Measurements from ENCODE around the gene TEX12.
"Not testable (repeated sequence)": the region's sequence is repeated elsewhere in the genome, so short reads cannot be mapped to it uniquely, and the experiment has no call there.

TEX12 gene

DNA sequence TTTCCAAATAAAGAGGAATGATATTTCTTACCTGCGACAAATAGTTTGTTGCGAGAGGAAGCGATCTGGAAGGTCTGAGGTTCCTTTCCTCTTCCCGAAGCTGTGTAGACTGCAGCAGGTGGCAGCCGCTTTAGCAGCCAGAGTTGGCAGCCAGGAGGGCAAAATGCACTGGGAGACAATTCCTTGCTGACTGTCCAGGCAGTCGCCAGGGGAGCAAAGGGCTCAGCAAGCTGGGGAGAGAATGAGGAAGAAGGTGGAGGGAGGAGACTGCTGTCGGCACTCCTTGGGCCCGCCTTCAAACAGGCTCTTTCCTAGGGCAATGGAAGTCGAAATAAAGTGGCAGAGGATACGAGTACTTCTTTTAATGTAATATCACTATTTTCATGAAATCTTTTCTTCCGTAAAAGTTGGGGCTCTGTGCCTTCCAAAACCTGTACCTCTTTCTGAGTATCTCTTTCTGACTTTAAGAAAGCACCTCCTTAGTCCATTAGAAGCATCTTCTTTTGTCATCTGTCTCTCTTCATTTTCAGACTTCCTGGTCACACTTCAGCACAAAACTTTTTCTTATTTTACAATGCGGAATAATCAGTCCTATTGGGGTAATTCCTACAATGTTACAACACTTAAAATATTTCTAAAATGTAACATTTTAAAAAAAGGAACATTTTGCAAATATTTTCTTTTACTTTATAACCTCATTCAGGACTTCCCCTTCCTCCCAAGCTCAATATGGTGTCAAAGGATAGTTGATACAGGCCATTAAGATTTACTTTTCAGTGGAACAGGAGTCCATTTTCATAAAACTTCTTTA lies 3.1 kb upstream of the TEX12 start, which contains the start of gene IL18:
Gene IL18 (minus strand): TSS at position 220 of the 811 bp plus-strand sequence. CDS start 9,041 bp downstream, outside the sequence.
- no peak for DNase-seq (ENCODE audit: low read depth, low spot score)
- H3K27ac ChIP-seq: peak within 1 kb of the TSS; percentile 94

DNA sequence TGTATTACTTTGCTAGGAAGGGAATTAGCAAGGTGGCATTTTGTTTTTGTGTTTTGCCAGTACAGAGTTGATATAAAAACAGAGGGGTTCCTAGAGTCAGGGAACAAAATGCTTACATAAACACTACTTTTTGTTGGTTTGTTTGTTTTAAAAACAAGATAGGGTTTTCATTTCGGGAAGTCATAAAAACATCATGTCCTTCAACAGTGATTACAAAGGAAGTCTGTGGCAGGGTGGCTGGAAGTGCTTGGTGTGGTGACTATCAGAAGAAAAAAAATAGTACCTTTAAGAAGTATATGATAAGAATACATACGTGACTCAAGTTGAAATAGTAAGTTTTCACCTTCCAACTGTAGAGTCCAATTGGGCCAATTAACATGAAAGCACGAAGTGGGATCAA lies 2.1 kb upstream of the TEX12 start:
- H3K27ac ChIP-seq: no peak overlapping the region
- DNase-seq (ENCODE audit: low read depth, low spot score): no peak

DNA sequence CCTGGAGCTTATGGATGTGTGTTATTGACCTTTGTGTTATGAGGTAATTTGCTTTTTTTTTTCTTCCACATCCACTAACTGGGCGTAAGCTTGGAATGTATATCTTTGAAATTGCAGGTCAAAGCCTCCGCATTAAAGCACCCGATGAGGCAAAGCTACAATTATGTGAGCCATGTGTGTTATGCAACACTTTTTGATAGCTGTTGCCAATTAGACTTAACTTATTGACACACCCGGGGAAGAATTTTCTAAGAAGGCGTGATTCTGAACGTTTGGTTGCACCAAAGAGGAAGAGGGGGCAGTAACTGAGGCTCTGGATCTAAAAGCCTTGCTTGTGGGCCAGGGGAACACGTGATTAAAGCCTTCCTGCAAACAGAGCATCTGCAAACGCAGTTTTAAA lies 610 bp upstream of the TEX12 start:
- no peak for DNase-seq (ENCODE audit: low read depth, low spot score)
- peak overlapping the region; percentile 5 for H3K27ac ChIP-seq

DNA sequence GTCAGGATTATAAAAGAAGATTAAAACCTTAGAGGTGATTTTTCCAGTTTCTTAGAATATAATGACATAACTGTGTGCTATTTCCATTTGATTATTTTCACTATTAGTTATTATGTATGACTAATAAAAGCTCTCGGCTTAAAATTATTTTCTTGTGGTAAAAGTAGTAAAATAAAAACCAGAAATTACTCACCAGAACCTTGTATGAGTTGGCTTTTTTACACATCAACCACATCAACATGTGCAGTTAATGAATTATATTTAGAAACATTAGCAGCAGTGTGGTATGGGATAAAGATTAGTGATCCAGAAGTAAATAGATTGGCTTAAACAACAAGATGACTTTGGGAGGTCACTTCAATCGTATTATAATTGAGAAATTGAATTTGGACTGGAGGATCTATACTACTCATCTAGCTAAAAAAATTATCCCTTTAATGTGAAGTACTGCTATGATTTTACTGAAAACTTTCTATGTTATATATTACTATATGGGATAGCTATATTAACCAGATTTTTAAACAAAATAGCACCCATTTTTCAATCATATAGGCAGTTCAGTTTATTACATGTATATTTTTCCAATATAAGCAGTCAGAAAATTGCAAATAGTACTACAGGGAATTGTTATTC lies 5.3 kb downstream of the TEX12 start:
- no peak overlapping the region for H3K27ac ChIP-seq
- DNase-seq (ENCODE audit: low read depth, low spot score): no peak

DNA sequence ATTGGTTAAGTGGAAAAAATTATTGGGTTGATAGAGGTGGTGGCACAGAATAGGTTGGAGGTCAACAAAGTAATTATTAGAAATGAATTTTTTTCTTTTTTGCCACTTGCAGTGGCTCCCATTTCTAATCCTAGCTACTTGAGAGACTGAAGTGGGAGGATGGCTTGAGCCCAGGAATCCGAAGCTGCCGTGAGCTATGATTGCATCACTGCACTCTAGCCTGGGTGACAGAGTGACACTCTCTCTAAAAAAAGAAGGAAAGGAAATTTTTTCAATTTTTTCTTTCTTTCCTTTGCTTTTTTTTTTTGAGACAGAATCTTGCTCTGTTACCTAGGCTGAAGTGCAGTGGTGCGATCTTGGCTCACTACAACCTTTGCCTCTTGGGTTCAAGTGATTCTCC lies 6.0 kb downstream of the TEX12 start:
- no peak overlapping the region for H3K27ac ChIP-seq
- DNase-seq (ENCODE audit: low read depth, low spot score): no peak

DNA sequence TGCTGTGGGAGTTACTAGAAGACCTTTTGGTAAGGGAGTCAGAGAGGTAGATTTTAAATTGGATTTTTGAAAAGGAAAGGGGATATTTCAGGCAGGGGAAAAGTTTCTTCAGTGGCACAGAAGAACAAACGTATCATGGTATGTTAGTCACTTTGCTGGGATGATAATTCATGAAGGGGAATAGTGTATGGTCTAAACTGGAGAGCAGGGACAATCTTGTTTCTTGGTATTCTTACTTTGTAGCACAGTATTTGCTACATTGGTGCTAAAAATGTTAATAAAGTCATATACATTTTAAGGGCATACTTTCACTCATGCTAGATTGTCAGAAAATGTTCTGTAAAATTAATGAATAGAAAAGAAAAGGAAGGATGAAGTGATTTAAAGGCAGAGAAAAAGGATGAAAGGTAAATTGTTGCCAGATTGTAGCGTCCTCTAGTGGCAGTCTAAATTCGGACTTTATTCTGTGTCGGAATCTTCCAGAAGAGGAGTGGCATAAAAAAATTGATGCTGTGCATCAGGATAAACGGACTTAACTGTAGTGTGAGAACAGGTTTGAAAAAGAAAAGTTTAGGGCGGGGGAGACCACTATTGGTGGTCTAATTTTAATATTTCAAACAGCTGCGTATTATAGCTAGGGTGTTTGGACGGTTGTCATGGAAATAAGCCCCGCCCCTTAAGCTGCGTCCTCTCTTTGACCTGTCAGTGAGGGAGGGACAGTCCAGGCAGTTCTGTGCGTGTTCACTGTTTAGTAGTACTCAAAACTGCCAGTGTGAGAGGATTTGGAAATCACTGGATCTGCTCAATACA lies 7.8 kb downstream of the TEX12 start, which contains the start of gene BCO2:
Gene BCO2 (plus strand): TSS at position 724 of the 810 bp plus-strand sequence. CDS start 90 bp downstream, outside the sequence.
- no peak for DNase-seq (ENCODE audit: low read depth, low spot score)
- H3K27ac ChIP-seq: no peak within 1 kb of the TSS

DNA sequence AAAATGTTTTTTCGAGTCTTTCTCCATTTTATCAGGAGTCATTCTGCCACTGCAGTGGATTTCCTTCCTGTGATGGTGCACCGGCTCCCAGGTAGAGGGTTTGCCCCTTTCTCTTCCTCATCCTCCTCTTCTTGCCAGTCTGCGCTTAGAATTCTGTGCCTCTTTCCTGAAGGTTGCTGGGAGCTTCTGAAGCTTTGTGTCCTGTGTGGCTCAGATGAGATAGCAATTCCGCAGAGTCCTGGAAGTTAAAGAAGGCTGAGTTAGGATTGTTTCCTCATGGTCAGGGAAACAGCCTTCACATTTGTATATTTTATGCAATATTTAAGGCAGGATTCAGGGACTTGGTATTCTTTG lies 8.4 kb downstream of the TEX12 start:
- no peak overlapping the region for H3K27ac ChIP-seq
- DNase-seq (ENCODE audit: low read depth, low spot score): no peak

DNA sequence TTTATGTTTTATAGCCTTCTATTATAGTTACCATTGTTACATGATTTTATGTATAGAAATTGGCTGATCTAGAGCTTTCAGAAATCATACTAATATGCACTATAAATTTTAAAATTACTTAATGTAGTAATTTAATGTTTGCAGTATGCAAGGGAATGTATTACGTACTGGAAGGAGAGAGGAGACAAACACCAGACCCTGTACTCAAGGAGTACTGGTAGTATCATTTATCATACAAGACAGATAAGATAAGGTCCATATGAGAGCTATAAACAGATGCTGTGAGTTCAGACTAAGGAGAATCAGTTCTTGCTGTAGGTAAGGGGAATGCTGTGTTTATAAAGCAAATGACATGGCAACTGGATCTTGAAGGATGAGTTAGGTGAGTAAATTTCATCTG lies 8.9 kb downstream of the TEX12 start:
- no peak for DNase-seq (ENCODE audit: low read depth, low spot score)
- no peak overlapping the region for H3K27ac ChIP-seq

DNA sequence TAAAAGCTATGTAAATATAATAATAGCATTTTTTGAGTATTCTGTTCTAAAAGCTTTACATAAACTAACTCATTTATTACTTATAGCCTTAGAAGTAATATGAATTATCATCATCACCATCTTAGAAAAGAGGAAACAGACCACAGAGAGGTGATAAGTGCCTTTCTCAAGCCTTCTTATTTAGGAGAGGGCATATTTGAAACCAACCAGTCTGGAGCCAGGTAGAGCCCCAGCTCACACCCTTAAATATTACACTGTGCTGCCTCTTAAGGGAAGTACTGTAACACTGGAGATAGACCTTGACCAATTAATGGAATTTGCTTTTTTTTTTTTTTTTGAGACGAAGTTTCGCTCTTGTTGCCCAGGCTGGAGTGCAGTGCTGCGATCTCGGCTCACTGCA lies 10.4 kb downstream of the TEX12 start:
- H3K27ac ChIP-seq: no peak overlapping the region
- no peak for DNase-seq (ENCODE audit: low read depth, low spot score)

DNA sequence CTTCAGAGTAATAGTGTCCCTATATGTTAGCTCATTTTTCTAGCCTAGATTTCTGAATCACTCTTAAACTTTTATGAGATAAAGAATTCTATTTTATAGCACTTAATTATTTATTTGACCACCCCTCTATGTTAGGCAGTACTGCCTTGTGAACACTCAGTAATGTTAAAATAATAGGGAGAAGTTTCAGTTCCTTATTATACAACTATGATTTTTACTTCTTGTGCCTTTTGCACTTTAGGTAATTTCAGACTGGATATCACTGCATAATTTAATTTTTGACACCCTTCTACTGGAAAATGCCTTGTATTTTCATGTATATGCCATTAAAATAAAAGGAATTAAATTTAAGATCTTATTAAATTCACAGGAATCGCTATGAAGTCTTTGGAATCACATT lies 11.3 kb downstream of the TEX12 start:
- H3K27ac ChIP-seq: no peak overlapping the region
- DNase-seq (ENCODE audit: low read depth, low spot score): no peak

DNA sequence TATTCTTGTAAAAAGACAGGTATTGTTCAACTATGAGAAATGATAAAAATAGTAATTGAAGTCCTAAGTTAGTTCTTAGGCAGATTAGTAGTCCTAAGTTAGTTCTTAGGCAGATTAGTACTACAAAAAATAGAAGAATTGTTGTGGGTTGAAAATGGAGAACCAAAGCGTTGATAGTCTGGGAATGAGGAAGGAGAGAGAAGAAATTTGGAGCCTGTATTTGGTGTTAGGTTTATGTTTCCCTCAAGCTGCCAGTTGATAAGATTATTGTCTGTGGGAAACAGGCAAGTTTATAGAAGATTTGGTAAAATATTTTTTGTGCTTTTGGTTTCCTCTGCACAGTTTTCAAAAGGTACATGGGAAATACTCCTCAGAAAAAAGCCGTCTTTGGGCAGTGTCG lies 11.8 kb downstream of the TEX12 start:
- no peak overlapping the region for H3K27ac ChIP-seq
- no peak for DNase-seq (ENCODE audit: low read depth, low spot score)

DNA sequence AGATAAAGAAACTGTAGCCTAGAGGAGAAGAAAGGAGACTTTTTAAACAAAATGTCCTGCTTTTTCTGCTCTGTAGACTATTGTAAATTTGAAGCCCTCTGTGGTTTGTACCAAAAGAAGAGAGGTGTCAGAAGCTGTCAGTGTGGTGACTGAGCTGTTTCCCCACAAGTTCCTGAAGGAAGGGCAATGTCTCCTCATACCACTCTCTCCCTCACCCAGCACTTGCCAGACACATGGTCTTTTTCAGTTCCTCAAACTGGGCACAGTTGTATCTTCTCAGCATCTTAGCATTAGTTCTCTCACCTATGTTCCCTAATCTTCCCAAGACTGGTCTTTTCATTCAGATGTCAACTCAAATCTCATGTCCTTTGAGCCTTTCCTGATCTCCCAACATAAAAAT lies 12.4 kb downstream of the TEX12 start:
- no peak for DNase-seq (ENCODE audit: low read depth, low spot score)
- no peak overlapping the region for H3K27ac ChIP-seq

DNA sequence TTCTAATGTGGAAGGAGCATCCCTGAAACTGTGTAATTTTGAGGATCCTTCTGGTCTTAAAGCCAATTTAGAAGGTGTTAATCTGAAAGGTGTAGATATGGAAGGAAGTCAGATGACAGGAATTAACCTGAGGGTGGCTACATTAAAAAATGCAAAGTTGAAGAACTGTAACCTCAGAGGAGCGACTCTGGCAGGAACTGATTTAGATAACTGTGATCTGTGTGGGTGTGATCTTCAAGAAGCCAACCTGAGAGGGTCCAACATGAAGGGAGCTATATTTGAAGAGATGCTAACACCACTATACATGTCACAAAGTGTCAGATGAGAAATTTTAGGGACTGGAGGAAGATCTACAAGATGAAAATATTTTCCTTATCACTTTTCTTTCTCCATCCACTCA lies 15.7 kb downstream of the TEX12 start:
- no peak overlapping the region for H3K27ac ChIP-seq
- DNase-seq (ENCODE audit: low read depth, low spot score): no peak

DNA sequence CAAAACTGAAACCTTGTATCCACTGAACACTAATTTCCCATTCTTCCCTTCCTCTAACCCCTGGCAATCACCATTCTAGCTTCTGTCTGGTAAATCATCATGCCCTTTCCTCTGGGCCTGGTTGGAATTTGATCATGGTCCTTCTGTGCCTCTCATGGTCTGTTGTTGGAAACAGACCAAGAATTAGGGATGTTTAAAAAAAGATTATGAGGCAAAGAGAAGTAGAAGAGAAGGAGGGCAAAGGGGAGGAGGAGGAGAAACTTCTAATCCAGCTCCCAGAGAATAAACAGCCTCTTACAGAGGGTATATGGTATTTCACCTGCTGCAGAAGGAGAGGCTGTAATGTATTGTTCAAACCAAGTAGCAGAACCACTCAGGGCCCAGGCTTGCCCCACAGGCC lies 18.7 kb downstream of the TEX12 start:
- no peak overlapping the region for H3K27ac ChIP-seq
- DNase-seq (ENCODE audit: low read depth, low spot score): no peak

DNA sequence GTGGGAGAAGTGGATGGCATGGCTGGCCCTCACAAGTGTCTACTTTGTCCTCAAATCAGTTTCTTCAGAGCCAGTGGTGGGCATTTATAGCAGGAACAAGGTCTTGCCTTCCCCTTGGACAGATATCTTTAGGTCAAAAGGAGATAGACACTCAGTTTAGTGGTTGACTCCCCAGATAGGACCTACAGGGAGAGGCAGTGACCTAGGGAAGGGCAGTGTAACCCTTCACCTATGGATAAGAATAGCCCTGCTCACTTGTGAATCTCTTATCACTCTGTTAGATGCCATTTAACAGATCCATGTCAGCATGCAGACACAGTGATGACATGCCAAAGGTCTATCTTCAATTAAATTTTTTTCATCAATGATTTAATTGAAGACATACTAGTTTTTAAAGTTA lies 19.1 kb downstream of the TEX12 start:
- no peak for DNase-seq (ENCODE audit: low read depth, low spot score)
- no peak overlapping the region for H3K27ac ChIP-seq

DNA sequence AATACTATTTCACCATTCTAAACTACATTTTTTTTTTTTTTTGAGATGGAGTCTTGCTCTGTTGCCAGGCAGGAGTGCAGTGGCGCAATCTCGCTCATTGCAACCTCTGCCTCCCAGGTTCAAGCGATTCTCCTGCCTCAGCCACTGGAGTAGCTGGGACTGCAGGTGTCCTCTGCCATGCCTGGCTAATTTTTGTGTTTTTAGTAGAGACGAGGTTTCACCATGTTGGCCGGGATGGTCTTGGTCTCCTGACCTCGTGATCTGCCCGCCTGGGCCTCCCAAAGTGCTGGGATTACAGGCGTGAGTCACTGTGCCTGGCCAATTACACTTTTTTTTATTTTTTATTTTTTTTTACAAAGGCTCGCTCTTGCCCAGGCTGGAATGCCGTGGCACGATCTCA lies 27.9 kb downstream of the TEX12 start:
- peak overlapping the region; percentile 78 for H3K27ac ChIP-seq
- DNase-seq (ENCODE audit: low read depth, low spot score): not testable (repeated sequence)

DNA sequence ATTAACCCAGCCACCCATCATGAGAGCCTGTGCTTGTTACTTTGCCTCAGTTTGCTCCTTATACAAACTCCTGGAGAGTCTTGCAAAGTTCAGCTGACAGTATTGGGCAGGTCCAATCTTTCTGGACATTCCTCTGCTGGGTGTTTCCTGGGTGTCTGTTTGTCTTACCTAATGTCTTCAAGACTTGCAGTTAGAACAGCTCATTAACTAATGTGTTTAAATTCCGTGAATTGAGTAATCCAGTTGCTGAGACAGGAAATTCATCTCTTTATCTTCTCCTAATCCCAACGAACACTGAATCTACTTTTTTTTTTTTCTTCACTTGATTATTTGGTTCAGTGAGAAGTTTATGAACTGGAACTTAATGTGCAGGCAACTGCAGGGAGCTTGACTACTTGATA lies 28.8 kb downstream of the TEX12 start:
- peak overlapping the region; percentile 78 for H3K27ac ChIP-seq
- DNase-seq (ENCODE audit: low read depth, low spot score): peak; percentile 49

DNA sequence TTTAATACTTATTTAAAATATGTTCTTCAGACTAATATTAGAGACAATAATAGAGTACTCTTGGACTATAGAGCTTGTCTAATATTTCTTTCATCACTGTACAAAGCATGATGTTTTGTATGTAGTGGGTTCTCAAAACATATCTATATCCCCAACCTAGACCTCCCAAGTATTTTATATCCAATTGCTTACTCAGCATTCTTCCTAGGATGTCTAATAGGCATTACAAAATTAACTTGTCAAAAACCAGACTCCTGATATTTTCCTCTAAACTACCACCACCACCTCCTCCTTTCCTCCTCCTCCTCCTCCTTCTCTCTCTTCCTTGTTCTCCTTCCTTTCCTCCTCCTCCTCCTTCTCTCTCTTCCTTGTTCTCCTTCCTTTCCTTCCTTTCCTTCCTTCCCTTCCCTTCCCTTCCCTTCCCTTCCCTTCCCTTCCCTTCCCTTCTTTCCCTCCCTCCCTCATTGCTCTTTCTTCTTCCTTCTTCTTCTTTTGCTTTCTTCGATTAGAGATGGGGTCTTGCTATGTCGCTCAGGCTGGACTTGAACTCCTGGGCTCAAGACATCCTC lies 29.4 kb downstream of the TEX12 start:
- peak overlapping the region; percentile 78 for H3K27ac ChIP-seq
- no peak for DNase-seq (ENCODE audit: low read depth, low spot score)

DNA sequence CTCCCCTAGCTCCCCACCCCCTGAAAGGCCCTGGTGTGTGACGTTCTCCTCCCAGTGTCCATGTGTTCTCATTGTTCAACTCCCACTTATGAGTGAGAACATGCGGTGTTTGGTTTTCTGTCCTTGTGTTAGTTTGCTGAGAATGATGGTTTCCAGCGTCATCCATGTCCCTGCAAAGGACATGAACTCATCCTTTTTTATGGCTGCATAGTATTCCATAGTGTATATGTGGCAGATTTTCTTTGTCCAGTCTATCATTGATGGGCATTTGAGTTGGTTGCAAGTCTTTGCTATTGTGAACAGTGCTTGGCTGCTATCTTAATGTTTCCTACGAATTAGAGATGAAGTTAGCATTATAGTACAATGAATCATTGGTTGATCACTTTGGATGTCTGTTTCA lies 31.9 kb downstream of the TEX12 start:
- not testable (repeated sequence) for H3K27ac ChIP-seq; DNase-seq (ENCODE audit: low read depth, low spot score)

DNA sequence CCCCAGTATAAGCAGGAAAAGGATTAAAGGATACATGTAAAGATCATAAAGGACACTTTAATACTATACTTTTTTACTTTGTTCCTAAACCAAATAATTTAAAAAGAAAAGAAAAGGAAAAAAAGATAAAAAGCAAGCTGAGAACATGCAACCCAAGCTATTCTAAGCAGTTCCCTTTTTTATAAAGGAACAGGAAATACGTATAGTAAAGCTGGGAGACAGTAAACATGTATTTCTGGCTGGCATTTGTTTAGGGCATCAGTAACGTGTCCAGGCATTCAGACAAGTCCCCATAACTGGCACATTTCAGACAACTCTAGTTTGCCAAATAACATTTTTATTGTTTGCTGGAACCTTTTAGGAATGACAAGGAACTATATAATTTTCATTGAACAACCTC lies 33.1 kb downstream of the TEX12 start:
- no peak overlapping the region for H3K27ac ChIP-seq
- DNase-seq (ENCODE audit: low read depth, low spot score): no peak

DNA sequence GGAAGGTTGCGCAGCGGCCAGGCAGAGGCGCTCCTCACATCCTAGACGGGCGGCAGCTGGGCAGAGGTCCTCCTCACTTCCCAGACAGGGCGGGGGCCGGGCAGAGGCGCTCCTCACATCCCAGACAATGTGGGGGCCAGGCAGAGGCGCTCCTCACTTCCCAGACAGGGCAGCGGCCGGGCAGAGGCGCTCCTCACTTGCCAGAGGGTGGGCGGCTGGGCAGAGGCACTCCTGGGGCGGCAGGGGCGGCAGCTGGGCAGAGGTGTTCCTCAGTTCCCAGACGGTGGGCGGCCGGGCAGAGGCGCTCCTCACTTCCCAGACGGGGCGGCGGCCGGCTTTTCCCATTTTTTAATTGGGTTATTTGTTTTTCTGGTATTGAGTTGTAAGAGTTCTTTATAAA lies 38.9 kb downstream of the TEX12 start:
- H3K27ac ChIP-seq: no peak overlapping the region
- DNase-seq (ENCODE audit: low read depth, low spot score): no peak

Data from epithelial cell of prostate (primary cell).